NCI-H1694 (cell line): ENCODE measurements around the gene ANKRD35.

Source experiments
- DNase-seq: peaks from one replicate; lab custom pipeline; 2025; lab: John Stamatoyannopoulos, UW

Gene ANKRD35

GRCh38 chr1:145893306-145894055 lies 7.8 kb upstream of the ANKRD35 start:
- no peak for DNase-seq

- no peak for DNase-seq
Measured at GRCh38 chr1:145892486-145893087, 6.9 kb upstream of the ANKRD35 start.

- peak; percentile 91 for DNase-seq
Measured at GRCh38 chr1:145891587-145892485, 6.2 kb upstream of the ANKRD35 start.

- DNase-seq, result no peak
Measured at GRCh38 chr1:145891143-145891542, 5.5 kb upstream of the ANKRD35 start.

GRCh38 chr1:145889722-145890121 lies 4.1 kb upstream of the ANKRD35 start:
- DNase-seq, result no peak

- DNase-seq, result no peak
Measured at GRCh38 chr1:145887631-145888030, 2.0 kb upstream of the ANKRD35 start.

GRCh38 chr1:145886816-145887215 lies 1.1 kb upstream of the ANKRD35 start:
- no peak for DNase-seq

- no peak for DNase-seq
Measured at GRCh38 chr1:145886390-145886789, 724 bp upstream of the ANKRD35 start.

GRCh38 chr1:145884675-145885074 lies 991 bp downstream of the ANKRD35 start:
- no peak for DNase-seq

GRCh38 chr1:145879775-145880174 lies 5.9 kb downstream of the ANKRD35 start:
- DNase-seq, result no peak

- no peak for DNase-seq
Measured at GRCh38 chr1:145878724-145879123, 6.9 kb downstream of the ANKRD35 start.

GRCh38 chr1:145877923-145878486 lies 7.7 kb downstream of the ANKRD35 start:
- DNase-seq, result no peak

- DNase-seq, result no peak
Measured at GRCh38 chr1:145874646-145875045, 11.0 kb downstream of the ANKRD35 start.

- no peak for DNase-seq
Measured at GRCh38 chr1:145871994-145872924, 13.4 kb downstream of the ANKRD35 start.

- DNase-seq, result no peak
Measured at GRCh38 chr1:145868232-145868631, 17.4 kb downstream of the ANKRD35 start.

GRCh38 chr1:145863282-145864018 lies 22.2 kb downstream of the ANKRD35 start:
- no peak for DNase-seq

GRCh38 chr1:145859491-145860023 lies 26.1 kb downstream of the ANKRD35 start:
- DNase-seq, result peak; percentile 28

GRCh38 chr1:145858901-145859490 lies 26.7 kb downstream of the ANKRD35 start, which contains the start of gene PIAS3:
Gene PIAS3, minus strand, starts transcription at chr1:145859081. Its CDS starts 91 bp downstream, at chr1:145858990.
- peak; percentile 50 for DNase-seq

- DNase-seq, result peak; percentile 53
Measured at GRCh38 chr1:145858238-145858900, 27.3 kb downstream of the ANKRD35 start.
